Fibroblast of lung (primary cell): Measurements from ENCODE around the gene COL26A1. TPM values are rescaled to one million over a fixed set of nuclear protein-coding genes. Genes with fewer than 3 reads are reported as not detected.
A peak's percentile ranks its signal among the peaks of the same experiment; 100 is the strongest.

ENCODE experiments used
- DNase-seq, 2 donors: peaks; one replicate each; pipeline versions ENCODE4 v3.0.0 to v3.0.0-alpha.2; 2010; ENCODE audit warnings: low read depth in 2 of 2
- H2AFZ ChIP-seq: 2 replicates; pipeline ENCODE4 v1.5.1; 2012; ENCODE audit warnings: low read length, control low read depth, inconsistent platforms
- H3K27ac ChIP-seq: 2 replicates; pipeline ENCODE4 v1.5.1; 2011; ENCODE audit warnings: low read length, control low read depth; ENCODE audit not compliant: insufficient read depth
- H3K27me3 ChIP-seq: 2 replicates; pipeline ENCODE4 v1.5.1; 2011; ENCODE audit warnings: mild to moderate bottlenecking, low read length; ENCODE audit not compliant: control insufficient read depth, insufficient read depth
- H3K36me3 ChIP-seq: 2 replicates; pipeline ENCODE4 v1.5.1; 2011; ENCODE audit warnings: low read length; ENCODE audit not compliant: control insufficient read depth, insufficient read depth
- H3K4me1 ChIP-seq: 2 replicates; pipeline ENCODE4 v1.5.1; 2011; ENCODE audit warnings: low read length; ENCODE audit not compliant: control insufficient read depth, insufficient read depth; ENCODE audit errors: extremely low read depth
- H3K4me2 ChIP-seq: 2 replicates; pipeline ENCODE4 v1.5.1; 2011; ENCODE audit warnings: low read length, control low read depth; ENCODE audit not compliant: insufficient read depth; ENCODE audit errors: extremely low read depth
- H3K4me3 ChIP-seq, 4 experiments: fragments of 200-600 bp in 1 of 4; sonication (generic) in 1 of 4; replicated peaks in 1 of 4; 2 replicates each; pipeline ENCODE4 v1.5.1; 2011 to 2016; ENCODE audit warnings: low read length in 4 of 4, low read depth in 3 of 4, mild to moderate bottlenecking in 3 of 4, control low read depth in 2 of 4, inconsistent platforms in 1 of 4, mixed read lengths in 1 of 4; ENCODE audit not compliant: insufficient read depth in 1 of 4; ENCODE audit errors: control extremely low read depth in 1 of 4
- H3K79me2 ChIP-seq: 2 replicates; pipeline ENCODE4 v1.5.1; 2012; ENCODE audit warnings: mild to moderate bottlenecking, low read length, inconsistent platforms; ENCODE audit not compliant: control insufficient read depth, insufficient read depth
- H3K9ac ChIP-seq: 2 replicates; pipeline ENCODE4 v1.5.1; 2011; ENCODE audit warnings: mild to moderate bottlenecking, low read length, control low read depth; ENCODE audit not compliant: insufficient read depth
- H3K9me3 ChIP-seq: 2 replicates; pipeline ENCODE4 v1.5.1; 2012; ENCODE audit warnings: low read depth, low read length; ENCODE audit not compliant: control insufficient read depth, insufficient read depth
- H4K20me1 ChIP-seq: 2 replicates; pipeline ENCODE4 v1.5.1; 2011; ENCODE audit warnings: low read length; ENCODE audit not compliant: control insufficient read depth, insufficient read depth; ENCODE audit errors: extremely low read depth
- CTCF ChIP-seq, 2 donors: IDR thresholded peaks in 1 of 2; conservative IDR thresholded peaks in 1 of 2; 1 replicate in 1 of 2; 2 replicates in 1 of 2; pipeline ENCODE4 v1.5.1; 2011 to 2012; ENCODE audit warnings: low read length in 2 of 2, control low read depth in 1 of 2, inconsistent platforms in 1 of 2, low read depth in 1 of 2, mild to moderate bottlenecking in 1 of 2
- EZH2 ChIP-seq: IDR thresholded peaks from 2 replicates; pipeline ENCODE4 v1.5.1; 2012; ENCODE audit warnings: low read length, control low read depth, mild to moderate bottlenecking; ENCODE audit errors: missing control alignments
- polyA plus RNA-seq, 2 donors: library from polyadenylated mRNA; depleted of rRNA in 1 of 2; stranded (reverse) in 1 of 2; unstranded in 1 of 2; fragments of >200 nt; gene quantifications; 2 replicates each; pipeline ENCODE4 v1.2.1, GENCODE V29; 2011 to 2012; ENCODE audit warnings: missing spikeins in 1 of 2
- total RNA-seq: library from RNA; depleted of rRNA; stranded (reverse); fragments of >200 nt; gene quantifications from 2 replicates; pipeline ENCODE4 v1.2.1, GENCODE V29; 2014

Gene COL26A1
- total and polyA plus RNA-seq, 2 donors (not counting 1 experiment from before 2014, with no cell fraction given), result 0.06 TPM; not detected in 1

GRCh38 chr7:101537935-101538595, 175.4 kb downstream of the COL26A1 start:
- H3K4me2 ChIP-seq, result no peak overlapping the region
- H2AFZ ChIP-seq, result no peak overlapping the region
- peaks cover 8% of the 10 kb centered on the region for H3K27me3 ChIP-seq
- H4K20me1 ChIP-seq, result no peaks in the 10 kb centered on the region
- H3K9me3 ChIP-seq, result no peaks in the 10 kb centered on the region
- H3K4me1 ChIP-seq, result peaks cover 10% of the 10 kb centered on the region
- no peak for DNase-seq
- no peak overlapping the region for H3K9ac ChIP-seq
- TF ChIP-seq EZH2 (no peak), CTCF (conservative IDR thresholded peaks at IDR 0.05 in 1 of 2, IDR thresholded peaks at IDR 0.05 in 1 of 2; ENCODE audit: low read depth in 1 of 2, low read length in 2 of 2) (no peak)
- H3K27ac ChIP-seq, result no peak overlapping the region
- no peaks in the 10 kb centered on the region for H3K36me3 ChIP-seq
- no peaks in the 10 kb centered on the region for H3K79me2 ChIP-seq
- no peak overlapping the region for H3K4me3 ChIP-seq

GRCh38 chr7:101538596-101539459, 176.2 kb downstream of the COL26A1 start:
- Histone ChIP-seq H3K9ac (no peak overlapping the region), H3K27ac (no peak overlapping the region), H3K4me2 (no peak overlapping the region), H2AFZ (no peak overlapping the region), H3K27me3 (peaks cover 7% of the 10 kb centered on the region), H3K4me3 (no peak overlapping the region), H3K79me2 (no peaks in the 10 kb centered on the region), H3K9me3 (no peaks in the 10 kb centered on the region), H4K20me1 (no peaks in the 10 kb centered on the region), H3K36me3 (no peaks in the 10 kb centered on the region), H3K4me1 (peaks cover 10% of the 10 kb centered on the region)
- TF ChIP-seq CTCF (conservative IDR thresholded peaks at IDR 0.05 in 1 of 2, IDR thresholded peaks at IDR 0.05 in 1 of 2; ENCODE audit: low read depth in 1 of 2, low read length in 2 of 2) (peak; percentile 89 to 91), EZH2 (no peak)
- peak; percentile 10 to 66 for DNase-seq

GRCh38 chr7:101539784-101540183, 177.1 kb downstream of the COL26A1 start:
- H3K27me3 ChIP-seq, result peaks cover 2% of the 10 kb centered on the region
- H4K20me1 ChIP-seq, result no peaks in the 10 kb centered on the region
- no peak overlapping the region for H3K4me3 ChIP-seq
- H3K79me2 ChIP-seq, result no peaks in the 10 kb centered on the region
- no peak overlapping the region for H3K9ac ChIP-seq
- no peak overlapping the region for H2AFZ ChIP-seq
- no peaks in the 10 kb centered on the region for H3K36me3 ChIP-seq
- TF ChIP-seq CTCF (conservative IDR thresholded peaks at IDR 0.05 in 1 of 2, IDR thresholded peaks at IDR 0.05 in 1 of 2; ENCODE audit: low read depth in 1 of 2, low read length in 2 of 2) (no peak), EZH2 (no peak)
- no peak for DNase-seq
- H3K4me1 ChIP-seq, result peaks cover 10% of the 10 kb centered on the region
- H3K4me2 ChIP-seq, result no peak overlapping the region
- H3K9me3 ChIP-seq, result no peaks in the 10 kb centered on the region
- no peak overlapping the region for H3K27ac ChIP-seq
